Measurements from ENCODE around the gene FAM151A. TPM values are rescaled to one million over a fixed set of nuclear protein-coding genes. Genes with fewer than 3 reads are reported as not detected.

Gene FAM151A
- total and polyA plus RNA-seq, 2 donors (not counting 3 experiments of a cell fraction or from before 2014, with no cell fraction given): not detected

DNA sequence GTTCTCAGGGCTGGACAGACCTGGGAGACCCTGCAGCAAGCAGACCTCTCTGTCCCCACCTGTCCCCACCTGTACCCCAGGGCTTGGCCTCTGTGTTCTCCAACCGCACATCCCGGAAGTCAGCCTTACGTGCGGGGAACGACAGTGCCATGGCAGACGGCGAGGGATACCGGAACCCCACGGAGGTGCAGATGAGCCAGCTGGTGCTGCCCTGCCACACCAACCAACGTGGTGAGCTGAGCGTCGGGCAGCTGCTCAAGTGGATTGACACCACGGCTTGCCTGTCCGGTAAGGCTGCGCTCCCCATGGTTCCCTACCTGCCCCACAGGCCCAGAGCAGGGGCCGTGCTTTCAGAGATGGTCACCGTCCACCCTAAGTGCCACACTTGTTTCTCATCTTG is 38.8 kb downstream of the FAM151A start:
- H3K4me1 ChIP-seq (ENCODE audit: control insufficient read depth, extremely low read depth, insufficient read depth, low read length): no peaks in the 10 kb centered on the region
- no peaks in the 10 kb centered on the region for H4K20me1 ChIP-seq (replicated peaks; ENCODE audit: control insufficient read depth, extremely low read depth, insufficient read depth, low read length)
- H3K27ac ChIP-seq (ENCODE audit: insufficient read depth, low read depth, low read length): no peak overlapping the region
- CTCF ChIA-PET: no interaction called here
- intact Hi-C loops (cut with micrococcal nuclease): no loop called here
- no TSS peak for BruUV-seq (replicated peaks)
- H3K9me1 ChIP-seq (replicated peaks; ENCODE audit: control insufficient read depth, extremely low read depth, insufficient read depth, low read length): no peaks in the 10 kb centered on the region
- no peak overlapping the region for H3K9ac ChIP-seq (replicated peaks; ENCODE audit: extremely low read depth, insufficient read depth, low read length)
- dilution Hi-C loops (cut with MboI; ENCODE audit: extremely low pct_ligation_motif_present, low sequenced_read_pairs): no loop called here
- H2AFZ ChIP-seq (ENCODE audit: low read depth, low read length): no peak overlapping the region
- H3K27me3 ChIP-seq (ENCODE audit: control insufficient read depth in 2 of 2, insufficient read depth in 2 of 2, low read length in 2 of 2): no peaks in the 10 kb centered on the region
- DNase-seq (ENCODE audit: low read depth, low spot score): no peak
- FAIRE-seq: no peak
- POLR2A ChIA-PET: no interaction called here
- H3K9me3 ChIP-seq (replicated peaks; ENCODE audit: control insufficient read depth, insufficient read depth, low read length): no peaks in the 10 kb centered on the region
- no peaks in the 10 kb centered on the region for H3K36me3 ChIP-seq (ENCODE audit: control insufficient read depth in 2 of 2, extremely low read depth in 1 of 2, insufficient read depth in 2 of 2, low read length in 2 of 2)
- no peak for TF ChIP-seq POLR2A (IDR thresholded peaks at IDR 0.05; ENCODE audit: low read depth, low read length)
- TF ChIP-seq, protein P1, sequence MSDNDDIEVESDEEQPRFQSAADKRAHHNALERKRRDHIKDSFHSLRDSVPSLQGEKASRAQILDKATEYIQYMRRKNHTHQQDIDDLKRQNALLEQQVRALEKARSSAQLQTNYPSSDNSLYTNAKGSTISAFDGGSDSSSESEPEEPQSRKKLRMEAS (IDR thresholded peaks at IDR 0.05; ENCODE audit: insufficient read depth, insufficient read length): no peak
- no peak for TF ChIP-seq JUN (IDR thresholded peaks at IDR 0.05; ENCODE audit: borderline replicate concordance, insufficient read depth, insufficient read length, low read depth)
- H3K79me2 ChIP-seq (ENCODE audit: control insufficient read depth, insufficient read depth, low read length): no peaks in the 10 kb centered on the region
- H3K4me2 ChIP-seq (ENCODE audit: insufficient read depth, low read length): no peak overlapping the region
- no peak overlapping the region for H3K4me3 ChIP-seq (replicated peaks in 1 of 3; ENCODE audit: insufficient read depth in 1 of 3, low read depth in 1 of 3, low read length in 3 of 3)

DNA sequence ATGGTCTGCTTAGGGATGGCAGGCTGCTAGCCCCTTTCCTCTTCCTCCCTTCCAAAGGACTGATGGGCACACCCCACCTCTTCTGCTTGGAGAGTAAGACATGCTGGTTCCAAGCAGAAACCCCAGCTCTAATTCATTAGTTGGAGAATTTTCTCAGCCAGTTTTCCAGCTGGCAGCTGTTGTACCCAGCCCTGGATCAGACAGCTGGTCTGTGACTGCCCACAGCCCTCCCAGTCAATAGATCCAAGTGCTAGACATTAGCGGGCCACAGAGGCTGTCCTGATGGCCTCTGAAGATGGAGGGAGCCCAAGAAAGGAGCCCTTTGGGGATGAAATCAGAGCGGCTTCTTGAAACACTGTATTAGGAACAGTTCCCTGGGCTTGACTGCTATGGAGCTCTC is 39.5 kb downstream of the FAM151A start:
- Histone ChIP-seq H3K27me3 (ENCODE audit: control insufficient read depth in 2 of 2, insufficient read depth in 2 of 2, low read length in 2 of 2) (no peaks in the 10 kb centered on the region), H3K9me1 (replicated peaks; ENCODE audit: control insufficient read depth, extremely low read depth, insufficient read depth, low read length) (no peaks in the 10 kb centered on the region), H3K9me3 (replicated peaks; ENCODE audit: control insufficient read depth, insufficient read depth, low read length) (no peaks in the 10 kb centered on the region), H3K79me2 (ENCODE audit: control insufficient read depth, insufficient read depth, low read length) (no peaks in the 10 kb centered on the region), H2AFZ (ENCODE audit: low read depth, low read length) (no peak overlapping the region), H3K36me3 (ENCODE audit: control insufficient read depth in 2 of 2, extremely low read depth in 1 of 2, insufficient read depth in 2 of 2, low read length in 2 of 2) (no peaks in the 10 kb centered on the region), H3K9ac (replicated peaks; ENCODE audit: extremely low read depth, insufficient read depth, low read length) (no peak overlapping the region), H3K4me2 (ENCODE audit: insufficient read depth, low read length) (no peak overlapping the region), H3K27ac (ENCODE audit: insufficient read depth, low read depth, low read length) (no peak overlapping the region), H3K4me3 (replicated peaks in 1 of 3; ENCODE audit: insufficient read depth in 1 of 3, low read depth in 1 of 3, low read length in 3 of 3) (no peak overlapping the region), H3K4me1 (ENCODE audit: control insufficient read depth, extremely low read depth, insufficient read depth, low read length) (no peaks in the 10 kb centered on the region), H4K20me1 (replicated peaks; ENCODE audit: control insufficient read depth, extremely low read depth, insufficient read depth, low read length) (no peaks in the 10 kb centered on the region)
- ChIA-PET POLR2A (no interaction called here), CTCF (no interaction called here)
- intact Hi-C loops (cut with micrococcal nuclease): no loop called here
- FAIRE-seq (no peak), DNase-seq (ENCODE audit: low read depth, low spot score) (no peak)
- dilution Hi-C loops (cut with MboI; ENCODE audit: extremely low pct_ligation_motif_present, low sequenced_read_pairs): no loop called here
- BruUV-seq (replicated peaks): no TSS peak
- TF ChIP-seq MYC (IDR thresholded peaks at IDR 0.05; ENCODE audit: low read depth, low read length) (no peak), JUN (IDR thresholded peaks at IDR 0.05; ENCODE audit: borderline replicate concordance, insufficient read depth, insufficient read length, low read depth) (no peak), EZH2 (IDR thresholded peaks at IDR 0.05; ENCODE audit: borderline replicate concordance, low read depth, low read length, severe bottlenecking) (no peak), GATA2 (IDR thresholded peaks at IDR 0.05; ENCODE audit: insufficient read depth, insufficient read length, low read depth, low read length) (no peak), POLR2A (IDR thresholded peaks at IDR 0.05; ENCODE audit: low read depth, low read length) (no peak), POLR2AphosphoS5 (IDR thresholded peaks at IDR 0.05; ENCODE audit: insufficient read depth, low read depth, low read length) (no peak), FOS (IDR thresholded peaks at IDR 0.05; ENCODE audit: borderline replicate concordance, insufficient read depth, low read length) (no peak)
- TF ChIP-seq, protein P1 (IDR thresholded peaks at IDR 0.05; ENCODE audit: insufficient read depth, insufficient read length): no peak
- TF ChIP-seq, protein P2, sequence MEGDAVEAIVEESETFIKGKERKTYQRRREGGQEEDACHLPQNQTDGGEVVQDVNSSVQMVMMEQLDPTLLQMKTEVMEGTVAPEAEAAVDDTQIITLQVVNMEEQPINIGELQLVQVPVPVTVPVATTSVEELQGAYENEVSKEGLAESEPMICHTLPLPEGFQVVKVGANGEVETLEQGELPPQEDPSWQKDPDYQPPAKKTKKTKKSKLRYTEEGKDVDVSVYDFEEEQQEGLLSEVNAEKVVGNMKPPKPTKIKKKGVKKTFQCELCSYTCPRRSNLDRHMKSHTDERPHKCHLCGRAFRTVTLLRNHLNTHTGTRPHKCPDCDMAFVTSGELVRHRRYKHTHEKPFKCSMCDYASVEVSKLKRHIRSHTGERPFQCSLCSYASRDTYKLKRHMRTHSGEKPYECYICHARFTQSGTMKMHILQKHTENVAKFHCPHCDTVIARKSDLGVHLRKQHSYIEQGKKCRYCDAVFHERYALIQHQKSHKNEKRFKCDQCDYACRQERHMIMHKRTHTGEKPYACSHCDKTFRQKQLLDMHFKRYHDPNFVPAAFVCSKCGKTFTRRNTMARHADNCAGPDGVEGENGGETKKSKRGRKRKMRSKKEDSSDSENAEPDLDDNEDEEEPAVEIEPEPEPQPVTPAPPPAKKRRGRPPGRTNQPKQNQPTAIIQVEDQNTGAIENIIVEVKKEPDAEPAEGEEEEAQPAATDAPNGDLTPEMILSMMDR (IDR thresholded peaks at IDR 0.05; ENCODE audit: extremely low read depth in 1 of 2, insufficient read depth in 1 of 2, low read depth in 1 of 2, low read length in 2 of 2): no peak

Data from endothelial cell of umbilical vein (primary cell).